Lung (tissue), 12 donors: ENCODE measurements around the gene MCM3AP. TPM values are rescaled to one million over a fixed set of nuclear protein-coding genes. Genes with fewer than 3 reads are reported as not detected.

Experiments
- ATAC-seq: fragments of 200-7000 bp; cut with Tn5 transposase; one replicate; pipeline ENCODE4 v1.9.1; 2020; ENCODE audit warnings: moderate number of reproducible peaks; ENCODE audit not compliant: insufficient read depth, low FRiP score
- DNase-seq, 3 donors: peaks; one replicate each; pipeline ENCODE4 v3.0.0-alpha.2; 2013 to 2017
- H3K27ac ChIP-seq, 2 donors: one replicate each; pipeline ENCODE4 v1.5.1; 2013; ENCODE audit warnings: mild to moderate bottlenecking in 2 of 2, moderate library complexity in 2 of 2, control low read depth in 1 of 2, inconsistent platforms in 1 of 2, low read depth in 1 of 2, low read length in 1 of 2
- H3K27me3 ChIP-seq, 3 donors: one replicate each; pipeline ENCODE4 v1.5.1; 2013; ENCODE audit warnings: low read length in 2 of 3; ENCODE audit not compliant: control insufficient read depth in 3 of 3, insufficient read depth in 3 of 3
- H3K36me3 ChIP-seq, 4 donors: one replicate each; pipeline ENCODE4 v1.5.1; 2013; ENCODE audit warnings: low read length in 4 of 4, mild to moderate bottlenecking in 1 of 4, moderate library complexity in 1 of 4; ENCODE audit not compliant: control insufficient read depth in 4 of 4, insufficient read depth in 4 of 4
- H3K4me1 ChIP-seq, 5 donors: one replicate each; pipeline ENCODE4 v1.5.1; 2013; ENCODE audit warnings: low read length in 5 of 5, mild to moderate bottlenecking in 2 of 5, moderate library complexity in 1 of 5; ENCODE audit not compliant: control insufficient read depth in 5 of 5, insufficient read depth in 5 of 5
- H3K4me3 ChIP-seq: one replicate; pipeline ENCODE4 v1.5.1; 2013; ENCODE audit warnings: mild to moderate bottlenecking, control low read depth, moderate library complexity
- H3K9ac ChIP-seq, 2 donors: one replicate each; pipeline ENCODE4 v1.5.1; 2013; ENCODE audit warnings: low read length in 2 of 2, control low read depth in 1 of 2; ENCODE audit not compliant: insufficient read depth in 1 of 2
- H3K9me3 ChIP-seq, 4 donors: one replicate each; pipeline ENCODE4 v1.5.1; 2013; ENCODE audit warnings: low read length in 3 of 4, mild to moderate bottlenecking in 1 of 4, moderate library complexity in 1 of 4; ENCODE audit not compliant: control insufficient read depth in 4 of 4, insufficient read depth in 3 of 4
- WGBS, 2 donors: extraction: QIAGEN DNeasy Blood & Tissue Kit; methylation state at CpG; one replicate each; pipeline ENCODE4 v1.1.7; 2013; 5-methylcytosine and 5-hydroxymethylcytosine counted together
- polyA plus RNA-seq, 2 donors: library from polyadenylated mRNA; stranded (reverse); fragments of 200-250 nt; gene quantifications; one replicate each; pipeline ENCODE4 v1.2.1, GENCODE V29; 2013
- total RNA-seq, 2 donors: library from RNA; depleted of rRNA in 1 of 2; stranded (reverse); fragments of >200 nt in 1 of 2; gene quantifications; one replicate each; pipeline ENCODE4 v1.2.1, GENCODE V29; 2014 to 2021
- TF ChIP-seq, protein P1 (sequence below): IDR thresholded peaks from 2 replicates; pipeline ENCODE4 v1.5.1; 2012; ENCODE audit warnings: mild to moderate bottlenecking; ENCODE audit errors: control extremely low read depth, extremely low read depth
- donor health status: control.
- donor health status: control.
- donor health status: Bipolar disorder and iron deficiency.
- donor health status: healthy.
- donor health status: DM: yes; HTN: yes; CAD: no.

The MCM3AP gene
- total and polyA plus RNA-seq, 4 donors: 40.7 to 114 (median 78.7) TPM

DNA sequence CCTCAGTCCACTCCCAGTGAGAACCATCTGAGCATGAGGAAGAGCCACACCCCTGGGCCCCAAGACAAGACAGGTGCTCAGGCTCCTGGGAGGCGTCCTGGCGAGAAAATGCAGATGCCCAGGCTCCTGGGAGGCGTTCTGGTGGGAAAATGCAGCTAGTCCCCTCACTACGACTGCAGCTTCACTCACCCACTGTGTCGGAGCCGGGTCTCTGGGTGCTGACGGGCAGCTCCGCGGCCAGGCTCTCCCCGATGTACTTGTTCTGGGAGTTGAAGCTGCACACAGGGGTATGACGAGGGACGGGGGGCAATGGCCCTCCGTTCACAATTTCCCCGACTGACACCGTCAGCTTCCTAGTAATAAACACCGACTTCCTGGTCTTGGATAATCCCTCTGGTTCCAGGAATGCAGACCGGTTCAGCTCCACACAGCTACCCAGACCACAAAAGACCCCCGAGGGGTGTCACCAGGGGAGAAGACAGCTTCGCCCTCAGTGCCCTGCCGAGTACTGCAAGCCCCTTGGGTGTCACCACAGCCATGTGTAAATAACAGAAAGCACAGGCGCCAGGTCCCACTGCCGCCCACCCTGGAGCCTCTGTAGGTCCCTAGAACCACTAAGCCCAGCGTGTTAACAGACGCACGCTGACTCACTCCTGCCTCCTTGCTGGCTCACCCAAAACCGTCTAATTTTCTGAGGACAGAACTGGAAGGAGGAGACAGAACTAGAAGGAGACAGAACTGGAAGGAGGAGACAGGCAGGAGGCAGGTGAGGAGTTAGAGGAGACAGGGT is 19.5 kb downstream of the MCM3AP start:
- Histone ChIP-seq H3K9ac (no peak overlapping the region), H3K4me1 (no peaks in the 10 kb centered on the region), H3K4me3 (no peak overlapping the region), H3K27ac (no peak overlapping the region), H3K36me3 (peaks cover 34 to 61% (median 47%) of the 10 kb centered on the region in 4 donors), H3K9me3 (no peaks in the 10 kb centered on the region), H3K27me3 (no peaks in the 10 kb centered on the region)
- TF ChIP-seq, protein P1, sequence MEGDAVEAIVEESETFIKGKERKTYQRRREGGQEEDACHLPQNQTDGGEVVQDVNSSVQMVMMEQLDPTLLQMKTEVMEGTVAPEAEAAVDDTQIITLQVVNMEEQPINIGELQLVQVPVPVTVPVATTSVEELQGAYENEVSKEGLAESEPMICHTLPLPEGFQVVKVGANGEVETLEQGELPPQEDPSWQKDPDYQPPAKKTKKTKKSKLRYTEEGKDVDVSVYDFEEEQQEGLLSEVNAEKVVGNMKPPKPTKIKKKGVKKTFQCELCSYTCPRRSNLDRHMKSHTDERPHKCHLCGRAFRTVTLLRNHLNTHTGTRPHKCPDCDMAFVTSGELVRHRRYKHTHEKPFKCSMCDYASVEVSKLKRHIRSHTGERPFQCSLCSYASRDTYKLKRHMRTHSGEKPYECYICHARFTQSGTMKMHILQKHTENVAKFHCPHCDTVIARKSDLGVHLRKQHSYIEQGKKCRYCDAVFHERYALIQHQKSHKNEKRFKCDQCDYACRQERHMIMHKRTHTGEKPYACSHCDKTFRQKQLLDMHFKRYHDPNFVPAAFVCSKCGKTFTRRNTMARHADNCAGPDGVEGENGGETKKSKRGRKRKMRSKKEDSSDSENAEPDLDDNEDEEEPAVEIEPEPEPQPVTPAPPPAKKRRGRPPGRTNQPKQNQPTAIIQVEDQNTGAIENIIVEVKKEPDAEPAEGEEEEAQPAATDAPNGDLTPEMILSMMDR: no peak
- WGBS, 2 donors: 82 to 83% methylated on average over 26 of the region's 26 CpGs
- ATAC-seq (no peak), DNase-seq (no peak)

DNA sequence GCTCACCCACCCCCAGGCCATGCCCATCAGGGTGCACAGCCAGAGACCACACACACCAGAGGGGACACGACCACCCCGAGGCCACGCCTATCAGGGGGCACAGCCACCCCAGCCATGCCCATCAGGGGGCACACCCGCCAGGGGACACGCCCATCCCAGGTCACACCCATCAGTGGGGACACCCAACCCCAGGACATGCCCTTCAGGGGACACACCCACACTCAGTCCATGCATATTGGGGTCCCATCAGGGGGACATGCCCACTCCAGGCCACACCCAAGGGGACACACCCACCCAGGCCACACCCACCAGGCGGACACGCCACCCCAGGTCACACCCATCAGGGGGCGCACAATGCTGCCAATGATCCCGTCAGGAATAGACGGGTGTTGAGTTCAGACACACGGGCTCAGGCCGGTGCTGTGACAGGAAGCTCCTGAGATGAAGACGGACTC is 20.7 kb downstream of the MCM3AP start:
- no peak overlapping the region for H3K4me3 ChIP-seq
- WGBS, 2 donors: 93% methylated on average over 13 of the region's 13 CpGs
- no peak overlapping the region for H3K27ac ChIP-seq
- H3K27me3 ChIP-seq: no peaks in the 10 kb centered on the region
- no peaks in the 10 kb centered on the region for H3K9me3 ChIP-seq
- H3K9ac ChIP-seq: no peak overlapping the region
- ATAC-seq (no peak), DNase-seq (no peak)
- H3K36me3 ChIP-seq: peaks cover 30 to 61% (median 48%) of the 10 kb centered on the region in 4 donors
- TF ChIP-seq, protein P1: no peak
- no peaks in the 10 kb centered on the region for H3K4me1 ChIP-seq

DNA sequence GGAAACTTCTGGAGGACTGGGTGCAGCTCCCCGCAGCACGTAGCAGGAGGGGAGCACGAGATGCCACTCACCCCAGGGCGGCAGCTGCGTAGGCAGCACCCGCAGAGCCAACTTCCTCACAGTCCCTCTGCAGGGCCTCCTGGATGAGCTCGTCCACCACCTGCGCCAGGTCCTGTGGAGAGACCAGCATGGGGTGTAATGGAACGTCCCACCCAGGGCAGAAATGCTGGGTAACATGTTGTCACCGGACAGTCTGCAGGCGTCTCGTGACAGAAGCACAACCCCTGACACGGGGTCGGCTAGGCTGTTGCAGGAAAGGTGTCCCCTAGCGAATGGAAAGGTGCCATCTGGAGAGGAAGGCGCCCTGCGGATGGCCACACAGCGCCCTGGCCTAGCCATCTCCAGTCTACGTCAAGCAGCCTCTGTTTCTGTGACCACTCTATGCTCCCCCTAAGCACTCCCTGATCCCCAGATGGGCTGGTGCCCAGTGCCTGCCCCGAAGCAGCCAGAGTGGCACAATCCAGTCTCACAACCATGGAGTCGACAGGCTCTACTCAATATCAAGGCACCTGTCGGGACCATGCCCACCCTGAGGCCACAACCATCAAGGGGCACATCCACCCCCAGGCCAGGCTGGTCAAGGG is 21.2 kb downstream of the MCM3AP start:
- Histone ChIP-seq H3K27ac (no peak overlapping the region), H3K36me3 (peaks cover 25 to 58% (median 45%) of the 10 kb centered on the region in 4 donors), H3K4me3 (no peak overlapping the region), H3K27me3 (no peaks in the 10 kb centered on the region), H3K9ac (no peak overlapping the region), H3K4me1 (no peaks in the 10 kb centered on the region), H3K9me3 (no peaks in the 10 kb centered on the region)
- TF ChIP-seq, protein P1: no peak
- ATAC-seq: no peak
- DNase-seq: no peak
- 96% methylated on average over 22 of the region's 22 CpGs for WGBS, 2 donors
